Neutrophil (primary cell): ENCODE results near the gene TSPAN33.
"Not testable (repeated sequence)": the region's sequence is repeated elsewhere in the genome, so short reads cannot be mapped to it uniquely, and the experiment has no call there.

Source experiments
- H3K27ac ChIP-seq: fragments of 200-600 bp; sonication (generic); 2 replicates; pipeline ENCODE4 v1.5.1; 2016; ENCODE audit warnings: mild to moderate bottlenecking, moderate library complexity
- H3K27me3 ChIP-seq: fragments of 200-600 bp; sonication (generic); 2 replicates; pipeline ENCODE4 v1.6.0; 2016; ENCODE audit warnings: mild to moderate bottlenecking
- H3K36me3 ChIP-seq: fragments of 200-600 bp; sonication (generic); 2 replicates; pipeline ENCODE4 v1.5.1; 2017
- H3K4me1 ChIP-seq, 2 experiments: fragments of 200-600 bp in 1 of 2; sonication (generic) in 1 of 2; 1 replicate in 1 of 2; 2 replicates in 1 of 2; pipeline versions ENCODE4 v1.5.1 to v1.6.1; 2013 to 2016; ENCODE audit warnings: low read depth in 1 of 2, low read length in 1 of 2, mild to moderate bottlenecking in 1 of 2, moderate library complexity in 1 of 2; ENCODE audit not compliant: control insufficient read depth in 1 of 2, insufficient read depth in 1 of 2
- H3K4me3 ChIP-seq, 2 experiments: fragments of 200-600 bp in 1 of 2; sonication (generic) in 1 of 2; 1 replicate in 1 of 2; 2 replicates in 1 of 2; pipeline ENCODE4 v1.5.1; 2013 to 2016; ENCODE audit warnings: low read depth in 1 of 2, low read length in 1 of 2, mild to moderate bottlenecking in 1 of 2, moderate library complexity in 1 of 2
- H3K9me3 ChIP-seq: fragments of 200-600 bp; sonication (generic); 2 replicates; pipeline ENCODE4 v1.5.1; 2016
- CTCF ChIP-seq: fragments of 200-600 bp; sonication (generic); IDR thresholded peaks from 2 replicates; pipeline ENCODE4 v1.5.1; 2016; ENCODE audit warnings: antibody characterized with exemption

Gene TSPAN33

GRCh38 chr7:129118182-129118581 lies 26.3 kb upstream of the TSPAN33 start:
- Histone ChIP-seq H3K4me3 (no peak overlapping the region), H3K27me3 (no peaks in the 10 kb centered on the region), H3K9me3 (no peaks in the 10 kb centered on the region), H3K27ac (no peak overlapping the region), H3K4me1 (no peaks in the 10 kb centered on the region), H3K36me3 (no peaks in the 10 kb centered on the region)
- TF ChIP-seq CTCF, result no peak

GRCh38 chr7:129118976-129119375 lies 25.5 kb upstream of the TSPAN33 start:
- Histone ChIP-seq H3K27me3 (no peaks in the 10 kb centered on the region), H3K27ac (no peak overlapping the region), H3K9me3 (no peaks in the 10 kb centered on the region), H3K4me1 (no peaks in the 10 kb centered on the region), H3K36me3 (no peaks in the 10 kb centered on the region), H3K4me3 (no peak overlapping the region)
- TF ChIP-seq CTCF, result no peak

- not testable (repeated sequence) for H3K9me3 ChIP-seq, H3K4me1 ChIP-seq, H3K4me3 ChIP-seq, H3K27ac ChIP-seq, H3K36me3 ChIP-seq
- peaks cover 12% of the 10 kb centered on the region for H3K27me3 ChIP-seq
Measured at GRCh38 chr7:129121501-129122077, 22.9 kb upstream of the TSPAN33 start.

GRCh38 chr7:129122078-129122750 lies 22.3 kb upstream of the TSPAN33 start:
- TF ChIP-seq CTCF, result no peak
- no peaks in the 10 kb centered on the region for H3K36me3 ChIP-seq
- H3K27ac ChIP-seq, result no peak overlapping the region
- no peaks in the 10 kb centered on the region for H3K9me3 ChIP-seq
- no peaks in the 10 kb centered on the region for H3K4me1 ChIP-seq
- peaks cover 15% of the 10 kb centered on the region for H3K27me3 ChIP-seq
- no peak overlapping the region for H3K4me3 ChIP-seq

- Histone ChIP-seq H3K9me3 (no peaks in the 10 kb centered on the region), H3K27ac (no peak overlapping the region), H3K27me3 (peaks cover 15% of the 10 kb centered on the region), H3K4me1 (no peaks in the 10 kb centered on the region), H3K4me3 (no peak overlapping the region), H3K36me3 (no peaks in the 10 kb centered on the region)
- TF ChIP-seq CTCF, result no peak
Measured at GRCh38 chr7:129122751-129123509, 21.6 kb upstream of the TSPAN33 start.

- Histone ChIP-seq H3K4me3 (no peak overlapping the region), H3K27ac (no peak overlapping the region)
Measured at GRCh38 chr7:129123510-129123857, 21.0 kb upstream of the TSPAN33 start.

More at GRCh38 chr7:129123510-129123857, 21.0 kb upstream of the TSPAN33 start:
- Histone ChIP-seq H3K27me3 (peaks cover 15% of the 10 kb centered on the region), H3K36me3 (no peaks in the 10 kb centered on the region), H3K4me1 (no peaks in the 10 kb centered on the region), H3K9me3 (no peaks in the 10 kb centered on the region)
- no peak for TF ChIP-seq CTCF
